HCT116 (cell line): ENCODE measurements around the gene RAB21. TPM values are rescaled to one million over a fixed set of nuclear protein-coding genes. Genes with fewer than 3 reads are reported as not detected.

Source experiments
- ATAC-seq: fragments of 200-7000 bp; cut with Tn5 transposase; 2 replicates; pipeline ENCODE4 v1.9.1; 2020; ENCODE audit warnings: mild to moderate bottlenecking, moderate library complexity
- BruUV-seq: library from RNA; stranded (reverse); fragments of 400-500 nt; replicated peaks from 2 replicates; lab custom pipeline; 2021; lab: Mats Ljungman, UMichigan
- CTCF ChIA-PET: fragments of 300-600 bp; sonication (Branson Sonifier 250); formaldehyde crosslinking; loops from one replicate; lab custom pipeline; 2021; ENCODE audit warnings: antibody characterized with exemption; lab: Charles Lee
- POLR2A ChIA-PET: fragments of 300-600, 350-600 bp; sonication (Branson Sonifier 250); formaldehyde crosslinking; loops from one replicate; lab custom pipeline; 2021; ENCODE audit warnings: antibody characterized with exemption; lab: Charles Lee
- RAD21 ChIA-PET, 2 experiments: fragments of 300-600 bp; sonication (Branson Sonifier 250); formaldehyde crosslinking; loops; one replicate each; lab custom pipeline; 2023; ENCODE audit warnings: low total read pairs in 2 of 2; ENCODE audit not compliant: uncharacterized antibody in 2 of 2, unreplicated experiment in 2 of 2, low non-redundant PET in 1 of 2; lab: Charles Lee
- DNase-seq: peaks from one replicate; pipeline ENCODE4 v3.0.0-alpha.2; 2010; ENCODE audit warnings: low read depth, low spot score
- H2AFZ ChIP-seq: fragments of 200-600 bp; shearing (Covaris generic), sonication (generic); 2 replicates; pipeline ENCODE4 v1.6.1; 2017; ENCODE audit warnings: low read depth, mixed run types, mixed read lengths, antibody characterized with exemption, low read length; ENCODE audit not compliant: poor library complexity, severe bottlenecking
- H3K27ac ChIP-seq: 2 replicates; pipeline ENCODE4 v1.5.1; 2012; ENCODE audit warnings: low read depth, low read length
- H3K27me3 ChIP-seq: fragments of 200-600 bp; sonication (generic); 2 replicates; pipeline ENCODE4 v1.6.1; 2016; ENCODE audit warnings: mixed run types, low read length, mixed read lengths; ENCODE audit not compliant: insufficient read depth
- H3K36me3 ChIP-seq, 2 experiments: fragments of 200-500 bp in 1 of 2; fragments of 200-600 bp in 1 of 2; sonication (Bioruptor generic) in 1 of 2; sonication (generic) in 1 of 2; 2 replicates each; pipeline versions ENCODE4 v1.5.1 to v1.6.1; 2014 to 2016; ENCODE audit warnings: low read length in 2 of 2, inconsistent platforms in 1 of 2, mixed read lengths in 1 of 2, mixed run types in 1 of 2; ENCODE audit not compliant: insufficient read depth in 2 of 2, control insufficient read depth in 1 of 2
- H3K4me1 ChIP-seq, 2 experiments: fragments of 200-600 bp in 1 of 2; sonication (generic) in 1 of 2; 2 replicates each; pipeline versions ENCODE4 v1.5.1 to v1.6.1; 2012 to 2017; ENCODE audit warnings: low read length in 2 of 2, inconsistent platforms in 1 of 2, mild to moderate bottlenecking in 1 of 2, mixed read lengths in 1 of 2, mixed run types in 1 of 2, moderate library complexity in 1 of 2; ENCODE audit not compliant: insufficient read depth in 2 of 2, control insufficient read depth in 1 of 2
- H3K4me2 ChIP-seq: fragments of 200-600 bp; sonication (generic); 2 replicates; pipeline ENCODE4 v1.6.1; 2017; ENCODE audit warnings: mixed run types, low read length, mixed read lengths
- H3K4me3 ChIP-seq, 2 experiments: fragments of 200-600 bp in 1 of 2; sonication (generic) in 1 of 2; replicated peaks in 1 of 2; 2 replicates each; pipeline ENCODE4 v1.5.1; 2011 to 2016; ENCODE audit warnings: low read length in 2 of 2, control low read depth in 1 of 2, low read depth in 1 of 2, mild to moderate bottlenecking in 1 of 2, mixed read lengths in 1 of 2, mixed run types in 1 of 2
- H3K79me2 ChIP-seq: fragments of 200-600 bp; sonication (generic); 2 replicates; pipeline ENCODE4 v1.6.1; 2017; ENCODE audit warnings: mild to moderate bottlenecking, mixed run types, low read length, moderate library complexity, mixed read lengths; ENCODE audit not compliant: insufficient read depth
- H3K9ac ChIP-seq: fragments of 200-600 bp; sonication (generic); 2 replicates; pipeline ENCODE4 v1.6.1; 2016; ENCODE audit warnings: low read length, mixed read lengths
- H3K9me2 ChIP-seq: fragments of 200-600 bp; sonication (generic), shearing (Covaris generic); 2 replicates; pipeline ENCODE4 v1.6.1; 2017; ENCODE audit warnings: mixed run types, mild to moderate bottlenecking, moderate library complexity; ENCODE audit not compliant: insufficient read depth
- H3K9me3 ChIP-seq, 2 experiments: fragments of 200-500 bp in 1 of 2; fragments of 200-600 bp in 1 of 2; sonication (Bioruptor generic) in 1 of 2; sonication (generic) in 1 of 2; 2 replicates each; pipeline ENCODE4 v1.6.1; 2014 to 2017; ENCODE audit warnings: low read length in 2 of 2, mixed read lengths in 2 of 2, inconsistent platforms in 1 of 2, low read depth in 1 of 2, mild to moderate bottlenecking in 1 of 2, mixed run types in 1 of 2, moderate library complexity in 1 of 2; ENCODE audit not compliant: control insufficient read depth in 1 of 2, insufficient read depth in 1 of 2
- H4K20me1 ChIP-seq: fragments of 200-600 bp; sonication (generic), shearing (Covaris generic); 2 replicates; pipeline ENCODE4 v1.6.1; 2017; ENCODE audit warnings: mixed run types, mild to moderate bottlenecking, moderate library complexity; ENCODE audit not compliant: insufficient read depth
- CBX3 ChIP-seq: IDR thresholded peaks from 2 replicates; pipeline ENCODE4 v1.6.1; 2012; ENCODE audit warnings: low read depth
- CEBPB ChIP-seq: IDR thresholded peaks from 2 replicates; pipeline ENCODE4 v1.6.1; 2012; ENCODE audit warnings: low read depth
- EGR1 ChIP-seq: IDR thresholded peaks from 2 replicates; pipeline ENCODE4 v1.6.1; 2012; ENCODE audit warnings: low read depth
- ELF1 ChIP-seq: IDR thresholded peaks from 2 replicates; pipeline ENCODE4 v1.6.1; 2012; ENCODE audit warnings: low read depth, borderline replicate concordance
- EZH2 ChIP-seq: fragments of 200-600 bp; sonication (generic); IDR thresholded peaks from 2 replicates; pipeline ENCODE4 v1.6.1; 2017; ENCODE audit warnings: antibody characterized with exemption, mixed run types
- EZH2phosphoT487 ChIP-seq: fragments of 200-600 bp; IDR thresholded peaks from 2 replicates; pipeline ENCODE4 v1.6.1; 2018; ENCODE audit warnings: antibody characterized with exemption, borderline replicate concordance
- FOSL1 ChIP-seq: IDR thresholded peaks from 2 replicates; pipeline ENCODE4 v1.6.1; 2012; ENCODE audit warnings: low read depth
- JUND ChIP-seq: IDR thresholded peaks from 2 replicates; pipeline ENCODE4 v1.6.1; 2012
- MAX ChIP-seq: IDR thresholded peaks from 2 replicates; pipeline ENCODE4 v1.6.1; 2012
- POLR2AphosphoS5 ChIP-seq: IDR thresholded peaks from 2 replicates; pipeline ENCODE4 v1.6.1; 2011; ENCODE audit warnings: mild to moderate bottlenecking, low read depth, low read length, moderate library complexity
- RAD21 ChIP-seq: IDR thresholded peaks from 2 replicates; pipeline ENCODE4 v1.6.1; 2012; ENCODE audit warnings: low read depth, mild to moderate bottlenecking
- SP1 ChIP-seq: IDR thresholded peaks from 2 replicates; pipeline ENCODE4 v1.6.1; 2012; ENCODE audit warnings: low read depth
- TCF7L2 ChIP-seq: IDR thresholded peaks from 2 replicates; pipeline ENCODE4 v1.7.0; 2011; ENCODE audit warnings: borderline replicate concordance, inconsistent platforms; ENCODE audit not compliant: insufficient read depth, insufficient read length; ENCODE audit errors: extremely low read depth
- YY1 ChIP-seq: IDR thresholded peaks from 2 replicates; pipeline ENCODE4 v1.6.1; 2011; ENCODE audit warnings: low read length, low read depth, moderate library complexity, mild to moderate bottlenecking; ENCODE audit not compliant: insufficient replicate concordance; ENCODE audit errors: extremely low read depth
- ZNF274 ChIP-seq: fragments of 200-500 bp; sonication (Bioruptor generic); IDR thresholded peaks from 2 replicates; pipeline ENCODE4 v1.6.1; 2014; ENCODE audit warnings: mild to moderate bottlenecking, low read depth, low read length, inconsistent platforms
- intact Hi-C: fragments of 100-400 bp; cut with micrococcal nuclease; formaldehyde crosslinking; loops from 2 replicates; pipeline ENCODE4 v1.10.0; 2022
- total RNA-seq: library from RNA; stranded (reverse); gene quantifications from one replicate; pipeline ENCODE4 v1.2.1, GENCODE V29; 2021; ENCODE audit not compliant: unreplicated experiment
- TF ChIP-seq, protein P1 (sequence below): IDR thresholded peaks from 2 replicates; pipeline ENCODE4 v1.6.1; 2012
- TF ChIP-seq, protein P2 (sequence below): IDR thresholded peaks from 2 replicates; pipeline ENCODE4 v1.6.1; 2012; ENCODE audit warnings: low read depth
- TF ChIP-seq, protein P3 (sequence below): IDR thresholded peaks from 2 replicates; pipeline ENCODE4 v1.6.1; 2011; ENCODE audit warnings: mild to moderate bottlenecking, low read length, moderate library complexity; ENCODE audit not compliant: insufficient replicate concordance; ENCODE audit errors: extremely low read depth
- TF ChIP-seq, protein P4 (sequence below), 3 experiments: fragments of 200-600 bp in 1 of 3; sonication (generic) in 1 of 3; IDR thresholded peaks in 2 of 3; conservative IDR thresholded peaks in 1 of 3; 2 replicates each; pipeline ENCODE4 v1.5.1; 2012 to 2017; ENCODE audit warnings: low read depth in 2 of 3, low read length in 2 of 3, antibody characterized with exemption in 1 of 3, borderline replicate concordance in 1 of 3, control low read depth in 1 of 3, mild to moderate bottlenecking in 1 of 3, mixed read lengths in 1 of 3, mixed run types in 1 of 3, moderate library complexity in 1 of 3; ENCODE audit not compliant: insufficient read depth in 1 of 3

The RAB21 gene
- total RNA-seq, 1 experiment from 2014 or later, result 57.1 TPM

DNA sequence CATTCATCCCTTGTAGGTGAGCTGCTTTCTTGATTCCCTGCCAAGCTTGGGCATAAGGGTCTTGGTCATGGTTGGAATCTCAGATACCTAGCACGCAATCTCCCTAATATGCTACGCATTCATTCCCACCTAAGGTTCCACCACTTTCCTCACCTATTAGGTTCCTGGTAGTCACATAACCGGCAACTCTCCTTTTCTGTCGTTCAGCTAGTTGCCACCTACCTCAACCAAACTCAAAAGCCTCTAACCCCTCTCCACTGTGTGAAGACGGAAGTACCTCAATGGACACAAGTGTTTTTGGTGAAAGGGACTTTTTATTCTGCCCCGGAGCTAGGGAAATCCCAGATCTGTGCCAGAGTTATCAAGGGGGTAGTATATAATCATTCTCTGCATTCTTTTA lies 83.6 kb downstream of the RAB21 start:
- peaks cover 37% of the 10 kb centered on the region for H3K79me2 ChIP-seq
- ChIA-PET RAD21 (no interaction called here), CTCF (no interaction called here)
- H3K36me3 ChIP-seq, result no peaks in the 10 kb centered on the region
- H2AFZ ChIP-seq, result no peak overlapping the region
- ATAC-seq, result no peak
- BruUV-seq, result no TSS peak
- H3K9me2 ChIP-seq, result no peaks in the 10 kb centered on the region
- no peak overlapping the region for H3K9ac ChIP-seq
- no peak overlapping the region for H3K27ac ChIP-seq
- H3K4me1 ChIP-seq, result peaks cover 11 to 19% of the 10 kb centered on the region in 2 experiments
- no peak overlapping the region for H3K4me3 ChIP-seq
- H3K27me3 ChIP-seq, result no peaks in the 10 kb centered on the region
- TF ChIP-seq, protein P1, sequence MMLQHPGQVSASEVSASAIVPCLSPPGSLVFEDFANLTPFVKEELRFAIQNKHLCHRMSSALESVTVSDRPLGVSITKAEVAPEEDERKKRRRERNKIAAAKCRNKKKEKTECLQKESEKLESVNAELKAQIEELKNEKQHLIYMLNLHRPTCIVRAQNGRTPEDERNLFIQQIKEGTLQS, result no peak
- no peak for TF ChIP-seq YY1
- TF ChIP-seq FOSL1, result no peak
- TF ChIP-seq ELF1, result no peak
- no peak for TF ChIP-seq CBX3
- TF ChIP-seq, protein P2, sequence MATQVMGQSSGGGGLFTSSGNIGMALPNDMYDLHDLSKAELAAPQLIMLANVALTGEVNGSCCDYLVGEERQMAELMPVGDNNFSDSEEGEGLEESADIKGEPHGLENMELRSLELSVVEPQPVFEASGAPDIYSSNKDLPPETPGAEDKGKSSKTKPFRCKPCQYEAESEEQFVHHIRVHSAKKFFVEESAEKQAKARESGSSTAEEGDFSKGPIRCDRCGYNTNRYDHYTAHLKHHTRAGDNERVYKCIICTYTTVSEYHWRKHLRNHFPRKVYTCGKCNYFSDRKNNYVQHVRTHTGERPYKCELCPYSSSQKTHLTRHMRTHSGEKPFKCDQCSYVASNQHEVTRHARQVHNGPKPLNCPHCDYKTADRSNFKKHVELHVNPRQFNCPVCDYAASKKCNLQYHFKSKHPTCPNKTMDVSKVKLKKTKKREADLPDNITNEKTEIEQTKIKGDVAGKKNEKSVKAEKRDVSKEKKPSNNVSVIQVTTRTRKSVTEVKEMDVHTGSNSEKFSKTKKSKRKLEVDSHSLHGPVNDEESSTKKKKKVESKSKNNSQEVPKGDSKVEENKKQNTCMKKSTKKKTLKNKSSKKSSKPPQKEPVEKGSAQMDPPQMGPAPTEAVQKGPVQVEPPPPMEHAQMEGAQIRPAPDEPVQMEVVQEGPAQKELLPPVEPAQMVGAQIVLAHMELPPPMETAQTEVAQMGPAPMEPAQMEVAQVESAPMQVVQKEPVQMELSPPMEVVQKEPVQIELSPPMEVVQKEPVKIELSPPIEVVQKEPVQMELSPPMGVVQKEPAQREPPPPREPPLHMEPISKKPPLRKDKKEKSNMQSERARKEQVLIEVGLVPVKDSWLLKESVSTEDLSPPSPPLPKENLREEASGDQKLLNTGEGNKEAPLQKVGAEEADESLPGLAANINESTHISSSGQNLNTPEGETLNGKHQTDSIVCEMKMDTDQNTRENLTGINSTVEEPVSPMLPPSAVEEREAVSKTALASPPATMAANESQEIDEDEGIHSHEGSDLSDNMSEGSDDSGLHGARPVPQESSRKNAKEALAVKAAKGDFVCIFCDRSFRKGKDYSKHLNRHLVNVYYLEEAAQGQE, result no peak
- TF ChIP-seq, protein P3, sequence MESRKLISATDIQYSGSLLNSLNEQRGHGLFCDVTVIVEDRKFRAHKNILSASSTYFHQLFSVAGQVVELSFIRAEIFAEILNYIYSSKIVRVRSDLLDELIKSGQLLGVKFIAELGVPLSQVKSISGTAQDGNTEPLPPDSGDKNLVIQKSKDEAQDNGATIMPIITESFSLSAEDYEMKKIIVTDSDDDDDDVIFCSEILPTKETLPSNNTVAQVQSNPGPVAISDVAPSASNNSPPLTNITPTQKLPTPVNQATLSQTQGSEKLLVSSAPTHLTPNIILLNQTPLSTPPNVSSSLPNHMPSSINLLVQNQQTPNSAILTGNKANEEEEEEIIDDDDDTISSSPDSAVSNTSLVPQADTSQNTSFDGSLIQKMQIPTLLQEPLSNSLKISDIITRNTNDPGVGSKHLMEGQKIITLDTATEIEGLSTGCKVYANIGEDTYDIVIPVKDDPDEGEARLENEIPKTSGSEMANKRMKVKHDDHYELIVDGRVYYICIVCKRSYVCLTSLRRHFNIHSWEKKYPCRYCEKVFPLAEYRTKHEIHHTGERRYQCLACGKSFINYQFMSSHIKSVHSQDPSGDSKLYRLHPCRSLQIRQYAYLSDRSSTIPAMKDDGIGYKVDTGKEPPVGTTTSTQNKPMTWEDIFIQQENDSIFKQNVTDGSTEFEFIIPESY, result no peak
- no peak for TF ChIP-seq MAX
- no peak for TF ChIP-seq JUND
- no peak for TF ChIP-seq EZH2phosphoT487
- no peak for TF ChIP-seq EGR1
- TF ChIP-seq RAD21, result no peak
- no peak for TF ChIP-seq POLR2AphosphoS5
- TF ChIP-seq, protein P4, sequence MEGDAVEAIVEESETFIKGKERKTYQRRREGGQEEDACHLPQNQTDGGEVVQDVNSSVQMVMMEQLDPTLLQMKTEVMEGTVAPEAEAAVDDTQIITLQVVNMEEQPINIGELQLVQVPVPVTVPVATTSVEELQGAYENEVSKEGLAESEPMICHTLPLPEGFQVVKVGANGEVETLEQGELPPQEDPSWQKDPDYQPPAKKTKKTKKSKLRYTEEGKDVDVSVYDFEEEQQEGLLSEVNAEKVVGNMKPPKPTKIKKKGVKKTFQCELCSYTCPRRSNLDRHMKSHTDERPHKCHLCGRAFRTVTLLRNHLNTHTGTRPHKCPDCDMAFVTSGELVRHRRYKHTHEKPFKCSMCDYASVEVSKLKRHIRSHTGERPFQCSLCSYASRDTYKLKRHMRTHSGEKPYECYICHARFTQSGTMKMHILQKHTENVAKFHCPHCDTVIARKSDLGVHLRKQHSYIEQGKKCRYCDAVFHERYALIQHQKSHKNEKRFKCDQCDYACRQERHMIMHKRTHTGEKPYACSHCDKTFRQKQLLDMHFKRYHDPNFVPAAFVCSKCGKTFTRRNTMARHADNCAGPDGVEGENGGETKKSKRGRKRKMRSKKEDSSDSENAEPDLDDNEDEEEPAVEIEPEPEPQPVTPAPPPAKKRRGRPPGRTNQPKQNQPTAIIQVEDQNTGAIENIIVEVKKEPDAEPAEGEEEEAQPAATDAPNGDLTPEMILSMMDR (IDR thresholded peaks at IDR 0.05 in 2 of 3, conservative IDR thresholded peaks at IDR 0.05 in 1 of 3; ENCODE audit: borderline replicate concordance in 1 of 3, insufficient read depth in 1 of 3, low read depth in 2 of 3, low read length in 2 of 3), result no peak
- TF ChIP-seq TCF7L2, result no peak
- no peak for TF ChIP-seq EZH2
- TF ChIP-seq SP1, result no peak
- TF ChIP-seq CEBPB, result no peak
- no peak for TF ChIP-seq ZNF274
- TF ChIP-seq, all 23 proteins: peak for 0
- POLR2A ChIA-PET, result no interaction called here
- intact Hi-C loops, result no loop called here
- Histone ChIP-seq H3K4me2 (no peak overlapping the region; the same call in 1 of the 2 replicates), H4K20me1 (no peaks in the 10 kb centered on the region), H3K9me3 (no peaks in the 10 kb centered on the region)
- no peak for DNase-seq
